ENCODE results near the gene SREK1. TPM values are rescaled to one million over a fixed set of nuclear protein-coding genes. Genes with fewer than 3 reads are reported as not detected.
"Not testable (repeated sequence)": the region's sequence is repeated elsewhere in the genome, so short reads cannot be mapped to it uniquely, and the experiment has no call there.

SREK1 gene
- total RNA-seq, 1 donor from 2014 or later, result 69.9 TPM

DNA sequence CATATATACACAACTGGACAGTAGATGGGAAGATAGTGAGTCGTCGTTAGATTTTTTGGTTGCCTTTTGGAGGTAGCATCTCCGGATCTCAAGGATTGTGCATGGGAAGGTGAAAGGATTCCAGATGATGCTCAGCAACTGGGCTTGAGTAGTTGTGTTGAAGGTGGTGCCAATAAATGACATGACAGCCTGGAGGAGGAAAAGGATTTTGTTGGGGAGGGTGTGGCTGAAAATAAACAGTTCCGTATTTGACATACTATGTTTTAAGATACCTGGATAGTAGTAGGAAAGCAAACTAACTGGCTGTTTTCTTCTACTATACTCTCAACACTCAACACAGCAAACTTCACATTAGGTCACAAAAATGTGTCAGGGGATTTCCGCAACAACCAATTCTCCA, 62.4 kb downstream of the SREK1 start:
- no peak overlapping the region for H3K27ac Mint-ChIP-seq
- DNase-seq (ENCODE audit: low spot score), result no peak
- no peaks in the 10 kb centered on the region for H3K4me1 Mint-ChIP-seq (ENCODE audit: low read depth)
- H3K9me3 Mint-ChIP-seq, result no peaks in the 10 kb centered on the region
- H3K4me3 Mint-ChIP-seq (ENCODE audit: low read depth), result no peak overlapping the region
- intact Hi-C loops (cut with micrococcal nuclease), result no loop called here
- H3K36me3 Mint-ChIP-seq (ENCODE audit: low read depth), result no peaks in the 10 kb centered on the region
- no peaks in the 10 kb centered on the region for H3K27me3 Mint-ChIP-seq (ENCODE audit: low read depth)

DNA sequence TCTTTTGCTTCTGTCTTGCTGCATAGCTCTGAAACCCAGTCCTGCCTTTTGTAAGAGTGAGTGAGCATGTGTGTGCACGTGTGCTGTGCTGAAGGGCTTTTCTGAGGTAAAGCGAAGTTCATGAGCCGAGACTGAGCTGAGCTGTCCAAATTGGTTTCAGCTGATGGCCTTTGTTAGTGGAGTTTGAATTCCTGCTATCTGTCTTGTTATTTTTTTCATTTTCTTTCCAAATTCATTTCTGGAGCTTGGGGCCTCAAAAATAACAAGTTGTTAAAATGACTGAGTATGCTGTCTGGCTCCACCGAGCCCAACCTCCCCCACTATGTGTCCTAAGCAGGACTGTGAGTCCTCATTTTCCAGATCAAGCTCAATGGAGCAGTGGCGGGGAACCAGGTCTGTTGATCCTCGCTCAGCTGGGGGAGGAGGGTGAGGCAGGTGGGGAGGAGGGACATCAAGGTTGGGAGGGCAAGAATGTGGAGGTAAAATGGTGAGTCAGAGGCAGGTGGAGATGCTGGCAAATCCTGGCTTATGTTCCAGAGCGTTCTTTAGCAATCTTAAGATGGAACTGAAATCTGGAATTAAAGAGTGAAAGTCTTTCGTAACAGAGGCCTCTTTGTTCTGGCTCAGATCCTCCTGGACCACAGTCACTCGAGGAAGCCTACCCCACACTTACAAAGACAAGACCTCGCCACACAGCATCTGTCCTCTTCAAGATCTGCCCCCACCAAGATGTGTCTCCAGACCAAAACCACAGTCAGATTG, 63.9 kb downstream of the SREK1 start:
- H3K27me3 Mint-ChIP-seq (ENCODE audit: low read depth), result no peaks in the 10 kb centered on the region
- no peak overlapping the region for H3K27ac Mint-ChIP-seq
- no peak overlapping the region for H3K4me3 Mint-ChIP-seq (ENCODE audit: low read depth)
- no peak for DNase-seq (ENCODE audit: low spot score)
- intact Hi-C loops (cut with micrococcal nuclease), result no loop called here
- no peaks in the 10 kb centered on the region for H3K36me3 Mint-ChIP-seq (ENCODE audit: low read depth)
- H3K4me1 Mint-ChIP-seq (ENCODE audit: low read depth), result no peaks in the 10 kb centered on the region
- H3K9me3 Mint-ChIP-seq, result no peaks in the 10 kb centered on the region

DNA sequence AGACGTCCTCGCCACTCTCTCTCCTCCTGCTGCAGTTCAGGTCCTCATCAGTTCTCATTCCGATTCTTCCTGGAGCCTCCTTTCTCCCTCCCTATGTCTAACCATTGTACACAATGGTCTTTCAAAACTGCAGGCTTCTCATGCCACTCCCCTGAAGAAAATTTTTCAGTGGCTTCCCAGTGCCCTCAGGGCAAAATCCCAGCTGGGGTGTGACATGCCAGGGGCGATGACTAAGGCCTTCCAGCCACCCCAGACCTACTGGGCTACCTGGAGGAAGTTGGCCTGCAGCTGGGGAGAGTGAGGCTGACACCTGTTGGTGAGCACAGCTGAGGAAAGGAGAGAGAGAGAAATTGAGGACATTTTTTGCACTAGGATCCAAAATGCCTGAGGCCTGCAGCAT, 65.2 kb downstream of the SREK1 start:
- intact Hi-C loops (cut with micrococcal nuclease), result no loop called here
- Mint-ChIP-seq H3K4me3 (ENCODE audit: low read depth) (no peak overlapping the region), H3K27ac (no peak overlapping the region), H3K9me3 (no peaks in the 10 kb centered on the region), H3K36me3 (ENCODE audit: low read depth) (no peaks in the 10 kb centered on the region), H3K4me1 (ENCODE audit: low read depth) (no peaks in the 10 kb centered on the region), H3K27me3 (ENCODE audit: low read depth) (no peaks in the 10 kb centered on the region)
- no peak for DNase-seq (ENCODE audit: low spot score)

DNA sequence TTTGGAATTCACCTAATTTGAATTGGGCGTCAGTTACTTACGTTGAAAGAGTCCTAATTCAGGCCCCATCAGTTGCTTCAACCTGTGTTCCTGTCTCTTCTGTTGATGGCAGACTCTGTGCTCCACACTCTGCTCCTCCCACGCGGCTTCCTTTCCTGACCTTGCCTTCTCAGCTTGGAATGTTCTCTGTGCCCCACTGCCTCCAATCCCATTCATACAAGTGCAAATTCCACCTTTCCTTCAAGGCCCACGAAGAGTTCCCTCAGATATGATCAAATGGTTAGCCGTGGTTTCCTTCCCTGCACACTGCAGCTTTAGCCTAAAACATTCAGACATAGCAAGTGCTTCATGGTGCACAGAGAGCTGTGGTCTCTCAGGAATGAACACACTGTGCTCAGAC, 65.7 kb downstream of the SREK1 start:
- no peak for DNase-seq (ENCODE audit: low spot score)
- Mint-ChIP-seq H3K27me3 (ENCODE audit: low read depth) (no peaks in the 10 kb centered on the region), H3K27ac (no peak overlapping the region), H3K4me1 (ENCODE audit: low read depth) (no peaks in the 10 kb centered on the region), H3K4me3 (ENCODE audit: low read depth) (no peak overlapping the region), H3K36me3 (ENCODE audit: low read depth) (no peaks in the 10 kb centered on the region), H3K9me3 (no peaks in the 10 kb centered on the region)
- intact Hi-C loops (cut with micrococcal nuclease), result no loop called here

DNA sequence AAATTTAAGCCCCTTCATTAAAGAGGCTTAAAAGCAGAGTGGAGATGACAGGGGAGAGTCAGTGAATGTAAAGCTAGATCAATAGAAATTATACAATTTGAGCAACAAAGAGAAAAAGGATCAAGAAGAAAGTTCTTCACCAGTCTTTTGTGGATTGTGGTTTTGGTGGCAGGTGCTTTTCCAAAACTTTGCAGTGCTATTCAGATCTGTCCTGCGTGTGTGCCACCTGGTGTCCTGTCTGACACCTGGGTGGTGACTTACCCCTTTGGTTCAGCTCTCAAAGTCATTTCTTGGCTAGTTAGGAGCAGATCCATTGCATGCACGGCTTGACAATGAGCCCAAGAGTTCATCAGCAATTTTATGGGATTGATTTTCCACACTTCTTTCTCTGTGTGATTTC, 69.4 kb downstream of the SREK1 start:
- H3K4me3 Mint-ChIP-seq (ENCODE audit: low read depth), result no peak overlapping the region
- no peak overlapping the region for H3K27ac Mint-ChIP-seq
- intact Hi-C loops (cut with micrococcal nuclease), result no loop called here
- H3K4me1 Mint-ChIP-seq (ENCODE audit: low read depth), result no peaks in the 10 kb centered on the region
- no peak for DNase-seq (ENCODE audit: low spot score)
- no peaks in the 10 kb centered on the region for H3K27me3 Mint-ChIP-seq (ENCODE audit: low read depth)
- no peaks in the 10 kb centered on the region for H3K36me3 Mint-ChIP-seq (ENCODE audit: low read depth)
- H3K9me3 Mint-ChIP-seq, result no peaks in the 10 kb centered on the region

DNA sequence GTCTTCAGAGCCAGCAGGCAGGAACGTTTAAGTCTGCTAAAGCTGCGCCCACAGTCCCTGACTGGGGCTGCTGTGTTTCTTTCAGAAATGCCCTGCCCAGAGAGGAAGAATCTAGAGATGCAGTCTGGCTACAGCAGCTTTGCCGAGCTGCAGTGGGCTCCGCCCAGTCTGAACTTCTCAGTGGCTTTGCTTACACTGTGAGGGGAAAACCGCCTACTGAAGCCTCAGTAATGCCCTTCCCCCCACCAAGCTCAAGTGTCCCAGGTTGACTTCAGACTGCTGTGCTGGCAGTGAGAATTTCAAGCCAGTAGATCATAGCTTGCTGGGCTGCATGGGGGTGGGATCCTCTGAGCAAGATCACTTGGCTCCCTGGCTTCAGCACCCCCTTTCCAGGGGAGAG, 78.4 kb downstream of the SREK1 start:
- Mint-ChIP-seq H3K36me3 (ENCODE audit: low read depth) (no peaks in the 10 kb centered on the region), H3K4me1 (ENCODE audit: low read depth) (no peaks in the 10 kb centered on the region), H3K27ac (no peak overlapping the region), H3K4me3 (ENCODE audit: low read depth) (no peak overlapping the region), H3K27me3 (ENCODE audit: low read depth) (peaks cover 7% of the 10 kb centered on the region), H3K9me3 (no peaks in the 10 kb centered on the region)
- intact Hi-C loops (cut with micrococcal nuclease), result no loop called here
- DNase-seq (ENCODE audit: low spot score), result no peak

DNA sequence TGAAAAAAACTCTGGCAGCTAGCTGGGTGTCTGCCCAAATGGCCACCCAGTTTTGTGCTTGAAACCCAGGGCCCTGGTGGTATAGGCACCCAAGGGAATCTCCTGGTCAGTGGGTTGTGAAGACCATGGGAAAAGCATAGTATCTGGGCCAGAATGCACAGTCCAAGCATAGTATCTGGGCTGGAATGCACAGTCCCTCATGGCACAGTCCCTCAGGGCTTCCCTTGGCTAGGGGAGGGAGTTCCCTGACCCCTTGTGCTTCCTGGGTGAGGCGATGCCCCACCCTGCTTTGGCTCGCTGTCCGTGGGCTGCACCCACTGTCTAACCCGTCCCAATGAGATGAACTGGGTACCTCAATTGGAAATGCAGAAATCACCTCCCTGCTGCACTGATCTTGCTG, 78.8 kb downstream of the SREK1 start:
- H3K9me3 Mint-ChIP-seq; DNase-seq (ENCODE audit: low spot score); intact Hi-C loops (cut with micrococcal nuclease); H3K4me1 Mint-ChIP-seq (ENCODE audit: low read depth); H3K27ac Mint-ChIP-seq; H3K27me3 Mint-ChIP-seq (ENCODE audit: low read depth); H3K36me3 Mint-ChIP-seq (ENCODE audit: low read depth); H3K4me3 Mint-ChIP-seq (ENCODE audit: low read depth): not testable (repeated sequence)

DNA sequence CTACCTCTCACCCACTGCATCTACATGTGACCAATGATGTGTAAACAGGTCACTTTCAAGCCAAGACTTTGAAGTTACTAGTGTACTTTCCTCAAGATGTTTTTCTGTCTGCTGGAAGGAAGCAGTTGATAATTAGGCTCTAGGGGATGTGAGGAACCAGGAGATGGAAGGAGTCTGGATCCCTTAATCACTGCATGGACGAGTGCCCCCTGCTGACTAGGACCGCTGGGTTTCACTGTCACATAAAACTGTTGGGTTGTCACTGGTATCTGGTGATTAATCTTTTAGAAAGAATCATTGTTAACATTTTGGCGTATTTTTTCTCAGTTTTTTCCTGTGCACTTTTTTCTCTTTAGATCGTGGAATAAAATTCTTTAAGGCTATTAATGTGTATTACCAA, 79.5 kb downstream of the SREK1 start:
- intact Hi-C loops (cut with micrococcal nuclease), result no loop called here
- Mint-ChIP-seq H3K4me1 (ENCODE audit: low read depth) (no peaks in the 10 kb centered on the region), H3K9me3 (no peaks in the 10 kb centered on the region), H3K4me3 (ENCODE audit: low read depth) (no peak overlapping the region), H3K27ac (no peak overlapping the region), H3K36me3 (ENCODE audit: low read depth) (no peaks in the 10 kb centered on the region), H3K27me3 (ENCODE audit: low read depth) (peaks cover 7% of the 10 kb centered on the region)
- DNase-seq (ENCODE audit: low spot score), result no peak

DNA sequence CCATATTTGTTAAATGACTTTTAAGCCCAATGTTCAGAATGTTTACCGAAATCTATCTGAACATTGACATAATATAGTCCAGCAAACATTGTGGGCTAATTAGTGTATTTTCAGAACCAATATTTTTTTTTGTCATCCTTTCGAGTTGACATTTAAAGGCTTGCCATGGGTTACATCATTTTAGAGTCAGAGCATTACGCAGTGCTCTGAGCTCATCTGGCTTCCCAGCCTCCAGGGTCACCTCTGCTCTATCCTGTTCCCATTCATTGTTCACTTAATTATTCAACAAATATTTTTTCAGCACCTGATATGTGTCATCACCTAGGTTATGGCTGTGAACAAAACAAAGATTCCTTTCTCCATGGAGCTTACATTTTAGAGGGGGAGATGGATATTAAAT, 80.2 kb downstream of the SREK1 start:
- no peak overlapping the region for H3K4me3 Mint-ChIP-seq (ENCODE audit: low read depth)
- H3K9me3 Mint-ChIP-seq, result no peaks in the 10 kb centered on the region

DNA sequence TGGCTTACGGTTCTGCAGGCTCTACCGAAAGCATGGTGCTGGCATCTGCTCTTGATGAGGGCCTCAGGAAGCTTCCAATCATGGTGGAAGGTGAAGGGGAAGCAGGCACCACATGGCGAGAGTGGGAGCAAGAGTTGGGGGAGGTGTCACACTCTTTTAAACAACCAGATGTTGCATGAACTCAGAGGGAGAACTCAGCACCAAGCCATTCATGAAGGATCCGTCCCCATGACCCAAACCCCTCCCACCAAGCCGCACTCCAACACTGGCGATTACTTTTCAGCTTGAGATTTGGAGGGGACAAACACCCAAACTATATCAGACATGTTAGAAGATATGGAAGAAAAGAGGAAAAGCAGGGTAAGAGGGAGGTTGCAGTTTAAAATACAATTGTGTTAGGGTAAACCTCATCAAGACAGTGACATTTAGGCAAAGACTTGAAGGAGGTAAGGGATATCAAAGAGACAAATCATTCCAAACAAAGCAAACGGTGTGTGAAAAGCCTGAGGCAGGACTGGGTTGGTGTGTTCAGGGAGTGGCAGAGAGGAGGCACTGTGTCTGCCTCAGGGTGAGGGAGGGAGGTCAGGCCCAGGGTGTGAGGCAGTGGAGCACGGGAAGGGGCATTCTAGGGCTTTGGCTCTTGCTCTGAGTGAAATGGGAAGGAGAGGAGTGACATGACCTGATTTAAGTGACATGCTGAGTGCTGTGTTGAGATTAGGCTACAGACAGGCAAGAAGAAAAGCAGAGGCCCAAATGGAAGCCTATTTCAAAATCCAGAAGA, 80.9 kb downstream of the SREK1 start:
- Mint-ChIP-seq H3K4me1 (ENCODE audit: low read depth) (no peaks in the 10 kb centered on the region), H3K27me3 (ENCODE audit: low read depth) (no peaks in the 10 kb centered on the region), H3K36me3 (ENCODE audit: low read depth) (no peaks in the 10 kb centered on the region), H3K4me3 (ENCODE audit: low read depth) (no peak overlapping the region), H3K9me3 (no peaks in the 10 kb centered on the region), H3K27ac (no peak overlapping the region)
- intact Hi-C loops (cut with micrococcal nuclease), result no loop called here
- no peak for DNase-seq (ENCODE audit: low spot score)

More for the DNA sequence above, 80.2 kb downstream of the SREK1 start:
- H3K4me1 Mint-ChIP-seq (ENCODE audit: low read depth), result no peaks in the 10 kb centered on the region
- H3K36me3 Mint-ChIP-seq (ENCODE audit: low read depth), result no peaks in the 10 kb centered on the region
- H3K27me3 Mint-ChIP-seq (ENCODE audit: low read depth), result peaks cover 1% of the 10 kb centered on the region
- DNase-seq (ENCODE audit: low spot score), result no peak
- intact Hi-C loops (cut with micrococcal nuclease), result no loop called here
- H3K27ac Mint-ChIP-seq, result no peak overlapping the region

DNA sequence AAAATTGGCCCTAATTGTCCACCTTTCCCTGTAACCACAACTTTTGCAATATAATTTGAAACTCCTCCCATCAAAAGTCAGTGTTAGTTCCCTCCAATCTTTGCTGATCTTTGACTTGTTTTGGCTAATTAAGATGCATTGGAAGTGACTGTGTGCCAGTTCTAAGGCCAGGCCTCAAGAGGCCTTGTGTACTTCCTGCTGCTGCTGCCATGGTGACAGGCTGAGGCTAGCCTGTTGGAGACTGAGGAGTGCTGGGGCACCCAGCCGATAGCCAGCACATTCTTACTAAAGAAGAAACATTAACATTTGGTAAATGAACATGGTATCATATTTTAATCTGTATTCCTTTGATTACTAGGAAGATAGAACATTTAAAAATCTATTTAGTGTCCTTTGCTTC, 86.5 kb downstream of the SREK1 start:
- intact Hi-C loops (cut with micrococcal nuclease), result no loop called here

DNA sequence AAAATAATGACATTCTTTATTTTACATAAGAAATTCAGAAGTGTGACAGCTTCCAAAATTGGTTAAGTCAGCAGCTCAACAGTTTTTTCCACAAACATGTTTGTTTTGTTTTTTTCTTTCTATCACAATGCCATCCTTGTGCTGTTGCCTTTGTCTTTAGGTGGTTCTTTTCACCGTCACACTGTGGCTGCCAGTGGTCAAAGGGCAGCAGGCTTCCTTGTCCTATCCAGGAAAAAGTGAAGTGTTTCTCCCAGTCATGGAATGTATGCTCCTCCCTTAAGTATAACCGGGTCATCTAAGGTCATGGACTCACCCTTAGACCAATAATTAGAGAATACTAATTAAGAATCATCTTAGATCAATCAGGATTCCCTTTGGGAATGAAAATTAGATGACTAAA, 87.4 kb downstream of the SREK1 start:
- Mint-ChIP-seq H3K4me3 (ENCODE audit: low read depth) (no peak overlapping the region), H3K9me3 (no peaks in the 10 kb centered on the region), H3K4me1 (ENCODE audit: low read depth) (no peaks in the 10 kb centered on the region), H3K27ac (no peak overlapping the region), H3K36me3 (ENCODE audit: low read depth) (no peaks in the 10 kb centered on the region), H3K27me3 (ENCODE audit: low read depth) (no peaks in the 10 kb centered on the region)
- intact Hi-C loops (cut with micrococcal nuclease), result no loop called here
- DNase-seq (ENCODE audit: low spot score), result no peak

More for the DNA sequence above, 86.5 kb downstream of the SREK1 start:
- Mint-ChIP-seq H3K36me3 (ENCODE audit: low read depth) (no peaks in the 10 kb centered on the region), H3K9me3 (no peaks in the 10 kb centered on the region), H3K27me3 (ENCODE audit: low read depth) (no peaks in the 10 kb centered on the region), H3K27ac (no peak overlapping the region), H3K4me1 (ENCODE audit: low read depth) (no peaks in the 10 kb centered on the region), H3K4me3 (ENCODE audit: low read depth) (no peak overlapping the region)
- no peak for DNase-seq (ENCODE audit: low spot score)

DNA sequence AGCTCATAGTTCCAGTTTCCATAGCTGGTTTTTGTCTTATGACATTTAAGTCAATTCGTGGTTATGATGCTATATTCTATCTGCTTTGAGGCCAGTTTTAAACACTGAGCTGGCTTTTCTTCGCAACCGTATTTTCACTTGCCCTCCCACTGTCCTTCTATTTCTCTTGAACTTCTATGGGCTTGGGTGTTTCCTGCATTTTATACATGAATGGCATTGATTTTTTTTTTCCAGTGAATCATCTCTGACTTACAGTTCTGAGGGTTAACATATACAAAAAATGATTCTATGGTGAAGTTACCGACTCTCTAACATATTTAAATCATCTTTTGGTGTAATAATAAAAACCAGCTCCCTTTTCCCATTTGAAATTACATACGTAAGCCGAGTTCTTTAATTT, 88.2 kb downstream of the SREK1 start:
- Mint-ChIP-seq H3K4me1 (ENCODE audit: low read depth) (no peaks in the 10 kb centered on the region), H3K36me3 (ENCODE audit: low read depth) (no peaks in the 10 kb centered on the region), H3K4me3 (ENCODE audit: low read depth) (no peak overlapping the region), H3K27ac (no peak overlapping the region), H3K27me3 (ENCODE audit: low read depth) (no peaks in the 10 kb centered on the region), H3K9me3 (no peaks in the 10 kb centered on the region)
- no peak for DNase-seq (ENCODE audit: low spot score)
- intact Hi-C loops (cut with micrococcal nuclease), result no loop called here

All from activated T-helper 2 cell treated with anti-CD3 and anti-CD28 coated beads, Interferon-gamma antibody, Interleukin-2, Interleukin-4, amounts not matched to agents 10 μg/mL and 5 μg/mL and 100 μg/mL, durations not matched to agents 14 hours and 24 hours and 36 hours (primary cell).